Keratinocyte (primary cell): ENCODE results near the gene TP73. TPM values are rescaled to one million over a fixed set of nuclear protein-coding genes. Genes with fewer than 3 reads are reported as not detected.
"Not testable (repeated sequence)": the region's sequence is repeated elsewhere in the genome, so short reads cannot be mapped to it uniquely, and the experiment has no call there.

ENCODE experiments used
- DNase-seq: peaks from one replicate; pipeline ENCODE4 v3.0.0-alpha.2; 2011; ENCODE audit warnings: low read depth, missing footprints, low spot score
- FAIRE-seq: peaks from 2 replicates; lab custom pipeline; 2011; peaks lifted over from hg19 to GRCh38; lab: Jason Lieb, UNC
- H2AFZ ChIP-seq: 2 replicates; pipeline ENCODE4 v1.6.0; 2012; ENCODE audit warnings: low read length, control low read depth, inconsistent platforms; ENCODE audit not compliant: control insufficient read depth
- H3K27ac ChIP-seq: 2 replicates; pipeline ENCODE4 v1.5.1; 2011; ENCODE audit warnings: low read length; ENCODE audit not compliant: control insufficient read depth, insufficient read depth
- H3K27me3 ChIP-seq: 3 replicates; pipeline ENCODE4 v1.6.0; 2011; ENCODE audit warnings: low read length; ENCODE audit not compliant: control insufficient read depth, insufficient read depth; ENCODE audit errors: extremely low read depth
- H3K36me3 ChIP-seq, 2 experiments: 2 replicates in 1 of 2; 3 replicates in 1 of 2; pipeline ENCODE4 v1.5.1; 2011; ENCODE audit warnings: low read length in 2 of 2, mild to moderate bottlenecking in 1 of 2; ENCODE audit not compliant: control insufficient read depth in 2 of 2, insufficient read depth in 2 of 2; ENCODE audit errors: extremely low read depth in 1 of 2
- H3K4me1 ChIP-seq: 3 replicates; pipeline ENCODE4 v1.5.1; 2011; ENCODE audit warnings: low read length; ENCODE audit not compliant: control insufficient read depth, insufficient read depth; ENCODE audit errors: extremely low read depth
- H3K4me2 ChIP-seq: 3 replicates; pipeline ENCODE4 v1.6.0; 2011; ENCODE audit warnings: low read depth, low read length; ENCODE audit not compliant: control insufficient read depth, insufficient read depth; ENCODE audit errors: extremely low read depth
- H3K4me3 ChIP-seq, 3 experiments: fragments of 200-600 bp in 1 of 3; sonication (generic) in 1 of 3; 2 replicates in 2 of 3; 3 replicates in 1 of 3; pipeline ENCODE4 v1.5.1; 2011 to 2016; ENCODE audit warnings: low read length in 3 of 3, mild to moderate bottlenecking in 3 of 3, control low read depth in 2 of 3, inconsistent platforms in 1 of 3, low read depth in 1 of 3, mixed read lengths in 1 of 3, mixed run types in 1 of 3, moderate library complexity in 1 of 3; ENCODE audit not compliant: control insufficient read depth in 2 of 3, insufficient read depth in 2 of 3; ENCODE audit errors: extremely low read depth in 1 of 3
- H3K79me2 ChIP-seq: 2 replicates; pipeline ENCODE4 v1.6.0; 2012; ENCODE audit warnings: low read length; ENCODE audit not compliant: control insufficient read depth, insufficient read depth
- H3K9ac ChIP-seq: 3 replicates; pipeline ENCODE4 v1.6.0; 2011; ENCODE audit warnings: low read length; ENCODE audit not compliant: control insufficient read depth, insufficient read depth; ENCODE audit errors: extremely low read depth
- H3K9me1 ChIP-seq: 3 replicates; pipeline ENCODE4 v1.6.0; 2011; ENCODE audit warnings: low read length; ENCODE audit not compliant: control insufficient read depth, insufficient read depth; ENCODE audit errors: extremely low read depth
- H3K9me3 ChIP-seq: 2 replicates; pipeline ENCODE4 v1.5.1; 2012; ENCODE audit warnings: low read depth, low read length; ENCODE audit not compliant: control insufficient read depth
- H4K20me1 ChIP-seq: 3 replicates; pipeline ENCODE4 v1.6.0; 2011; ENCODE audit warnings: low read length; ENCODE audit not compliant: control insufficient read depth, insufficient read depth; ENCODE audit errors: extremely low read depth
- CTCF ChIP-seq, 3 experiments: IDR thresholded peaks in 1 of 3; conservative IDR thresholded peaks in 1 of 3; optimal IDR thresholded peaks in 1 of 3; 2 replicates in 2 of 3; 3 replicates in 1 of 3; pipeline versions ENCODE3 to v1.5.1; 2011; ENCODE audit warnings: low read length in 3 of 3, mild to moderate bottlenecking in 3 of 3, moderate library complexity in 2 of 3, control low read depth in 1 of 3, inconsistent platforms in 1 of 3; ENCODE audit not compliant: insufficient read depth in 2 of 3; ENCODE audit errors: extremely low read depth in 1 of 3
- EZH2 ChIP-seq: IDR thresholded peaks from one replicate; pipeline ENCODE4 v1.6.1; 2012; ENCODE audit warnings: inconsistent platforms, mild to moderate bottlenecking, low read length, moderate library complexity
- dilution Hi-C: fragments of 300-500 bp; cut with MboI; formaldehyde crosslinking; loops from one replicate; pipeline ENCODE4 v1.7.0; 2020; ENCODE audit warnings: low sequenced_read_pairs; ENCODE audit not compliant: extremely low pct_ligation_motif_present
- polyA plus RNA-seq, 5 experiments: library from polyadenylated mRNA; depleted of rRNA in 3 of 5; stranded (reverse) in 3 of 5; stranded (forward) in 1 of 5; unstranded in 1 of 5; fragments of >200 nt; gene quantifications; 1 replicate in 1 of 5; 2 replicates in 3 of 5; 3 replicates in 1 of 5; pipeline versions ENCODE4 v1.2.1 to v1.2.3, GENCODE V29; 2011 to 2012; ENCODE audit warnings: missing spikeins in 2 of 5, low read depth in 1 of 5, low replicate concordance in 1 of 5

TP73 gene
- polyA plus RNA-seq, 1 donor (not counting 4 experiments of a cell fraction or from before 2014, with no cell fraction given): 0.14 TPM

- H3K79me2 ChIP-seq, H3K9me3 ChIP-seq, H3K27me3 ChIP-seq, H4K20me1 ChIP-seq, dilution Hi-C loops, H3K9ac ChIP-seq, H3K27ac ChIP-seq, H3K4me1 ChIP-seq, H3K9me1 ChIP-seq, H2AFZ ChIP-seq, H3K4me2 ChIP-seq, H3K4me3 ChIP-seq, DNase-seq, H3K36me3 ChIP-seq: not testable (repeated sequence)
- peak; percentile 57 for FAIRE-seq
- peak; percentile 92 to 96 (median 93) for TF ChIP-seq CTCF (optimal IDR thresholded peaks at IDR 0.05 in 1 of 3, IDR thresholded peaks at IDR 0.05 in 1 of 3, conservative IDR thresholded peaks at IDR 0.05 in 1 of 3; ENCODE audit: extremely low read depth in 1 of 3, insufficient read depth in 2 of 3, low read length in 3 of 3)
Observed at GRCh38 chr1:3724416-3725030, 72.2 kb downstream of the TP73 start.

- Histone ChIP-seq H3K9me3 (no peaks in the 10 kb centered on the region), H3K4me1 (no peaks in the 10 kb centered on the region), H2AFZ (no peak overlapping the region), H3K27ac (no peak overlapping the region), H3K27me3 (no peaks in the 10 kb centered on the region), H4K20me1 (no peaks in the 10 kb centered on the region), H3K4me2 (no peak overlapping the region), H3K9me1 (no peaks in the 10 kb centered on the region), H3K79me2 (no peaks in the 10 kb centered on the region), H3K9ac (no peak overlapping the region), H3K4me3 (no peak overlapping the region), H3K36me3 (no peaks in the 10 kb centered on the region)
- DNase-seq (no peak), FAIRE-seq (no peak)
- dilution Hi-C loops: no loop called here
- TF ChIP-seq CTCF (optimal IDR thresholded peaks at IDR 0.05 in 1 of 3, IDR thresholded peaks at IDR 0.05 in 1 of 3, conservative IDR thresholded peaks at IDR 0.05 in 1 of 3; ENCODE audit: extremely low read depth in 1 of 3, insufficient read depth in 2 of 3, low read length in 3 of 3): no peak
- no peak for TF ChIP-seq EZH2
Observed at GRCh38 chr1:3725366-3725765, 73.0 kb downstream of the TP73 start.
